NB4 (cell line): ENCODE measurements around the gene OR52J3.

Experiments
- DNase-seq: peaks from one replicate; pipeline ENCODE4 v3.0.0; 2010; ENCODE audit warnings: low read depth
- H3K4me3 ChIP-seq: one replicate; pipeline ENCODE4 v1.5.1; 2011; ENCODE audit warnings: mild to moderate bottlenecking, low read depth, low read length, moderate library complexity
- MYC ChIP-seq: IDR thresholded peaks from 2 replicates; pipeline ENCODE4 v1.6.1; 2011; ENCODE audit warnings: low read depth, low read length
- POLR2A ChIP-seq: IDR thresholded peaks from 2 replicates; pipeline ENCODE4 v1.6.1; 2011; ENCODE audit warnings: mild to moderate bottlenecking; ENCODE audit not compliant: insufficient read length; ENCODE audit errors: extremely low read depth
- TF ChIP-seq, protein P1 (sequence below): IDR thresholded peaks from 2 replicates; pipeline ENCODE4 v1.6.1; 2011; ENCODE audit warnings: low read depth, low read length
- TF ChIP-seq, protein P2 (sequence below): IDR thresholded peaks from one replicate; pipeline ENCODE4 v1.5.1; 2012; ENCODE audit warnings: low read depth, low read length

The OR52J3 gene

DNA sequence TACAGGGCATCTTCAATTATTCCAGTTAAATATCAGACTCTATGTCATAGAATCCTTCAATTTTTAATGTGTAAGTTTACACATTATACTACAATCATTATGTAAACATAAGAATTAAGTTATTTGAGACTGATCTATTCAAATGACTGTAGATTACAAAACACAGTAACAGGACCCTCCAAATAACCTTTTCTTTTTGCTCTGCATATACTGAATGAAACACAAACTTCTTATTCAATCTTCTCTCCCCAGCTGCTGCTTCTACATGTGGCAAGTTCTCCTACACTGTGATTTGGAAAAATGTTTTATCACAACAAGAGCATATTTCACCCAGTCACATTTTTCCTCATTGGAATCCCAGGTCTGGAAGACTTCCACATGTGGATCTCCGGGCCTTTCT, at the start of gene OR52J3:
Gene OR52J3 (plus strand): TSS at position 301 of the 400 bp plus-strand sequence. CDS start 0 bp downstream, at position 301.
- TF ChIP-seq POLR2A (no peak), MYC (no peak)
- TF ChIP-seq, protein P1, sequence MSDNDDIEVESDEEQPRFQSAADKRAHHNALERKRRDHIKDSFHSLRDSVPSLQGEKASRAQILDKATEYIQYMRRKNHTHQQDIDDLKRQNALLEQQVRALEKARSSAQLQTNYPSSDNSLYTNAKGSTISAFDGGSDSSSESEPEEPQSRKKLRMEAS: no peak
- TF ChIP-seq, protein P2, sequence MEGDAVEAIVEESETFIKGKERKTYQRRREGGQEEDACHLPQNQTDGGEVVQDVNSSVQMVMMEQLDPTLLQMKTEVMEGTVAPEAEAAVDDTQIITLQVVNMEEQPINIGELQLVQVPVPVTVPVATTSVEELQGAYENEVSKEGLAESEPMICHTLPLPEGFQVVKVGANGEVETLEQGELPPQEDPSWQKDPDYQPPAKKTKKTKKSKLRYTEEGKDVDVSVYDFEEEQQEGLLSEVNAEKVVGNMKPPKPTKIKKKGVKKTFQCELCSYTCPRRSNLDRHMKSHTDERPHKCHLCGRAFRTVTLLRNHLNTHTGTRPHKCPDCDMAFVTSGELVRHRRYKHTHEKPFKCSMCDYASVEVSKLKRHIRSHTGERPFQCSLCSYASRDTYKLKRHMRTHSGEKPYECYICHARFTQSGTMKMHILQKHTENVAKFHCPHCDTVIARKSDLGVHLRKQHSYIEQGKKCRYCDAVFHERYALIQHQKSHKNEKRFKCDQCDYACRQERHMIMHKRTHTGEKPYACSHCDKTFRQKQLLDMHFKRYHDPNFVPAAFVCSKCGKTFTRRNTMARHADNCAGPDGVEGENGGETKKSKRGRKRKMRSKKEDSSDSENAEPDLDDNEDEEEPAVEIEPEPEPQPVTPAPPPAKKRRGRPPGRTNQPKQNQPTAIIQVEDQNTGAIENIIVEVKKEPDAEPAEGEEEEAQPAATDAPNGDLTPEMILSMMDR: no peak
- no peak for DNase-seq
- H3K4me3 ChIP-seq: no peak within 1 kb of the TSS

DNA sequence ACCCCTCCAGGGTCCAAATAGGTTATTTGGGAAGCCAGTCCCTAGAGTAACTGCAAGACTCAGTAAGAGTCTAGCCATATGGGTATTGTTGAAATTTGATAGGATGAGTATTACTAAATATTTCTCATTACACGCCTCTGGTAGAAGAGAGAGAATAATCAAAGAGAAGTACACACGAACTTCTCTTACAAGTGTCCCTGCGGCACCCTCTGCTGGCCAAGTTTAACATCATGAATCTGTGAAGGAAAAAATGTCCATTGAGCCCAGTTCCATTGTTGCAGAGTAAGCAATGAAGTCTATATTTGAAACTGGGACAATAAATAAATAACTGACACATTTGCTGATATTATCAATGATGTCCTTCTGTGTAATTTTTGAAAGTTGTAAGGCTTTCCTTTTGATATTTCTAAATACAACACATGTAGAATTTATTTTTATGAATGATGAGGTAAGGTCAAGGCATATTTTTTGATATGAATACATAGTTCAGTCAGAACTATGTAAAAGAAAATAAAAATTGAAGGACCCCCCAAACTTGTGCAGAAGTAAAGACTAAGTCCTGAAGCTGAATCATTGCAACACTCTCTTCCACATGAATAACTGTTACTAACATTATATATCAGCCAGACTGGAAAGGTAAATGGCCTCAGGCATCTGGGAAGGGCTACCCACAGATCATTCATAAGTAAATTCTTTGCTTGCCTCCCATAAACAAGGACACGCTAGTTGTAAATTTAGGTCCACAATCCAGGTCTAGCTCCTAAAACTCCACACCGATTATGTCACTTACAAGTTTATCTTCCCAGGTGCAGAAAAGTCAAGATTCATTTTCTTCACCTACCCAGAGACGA, 41.7 kb upstream of the OR52J3 start:
- DNase-seq: peak; percentile 58
- no peak overlapping the region for H3K4me3 ChIP-seq
- TF ChIP-seq POLR2A: no peak
- TF ChIP-seq, protein P1: no peak
- no peak for TF ChIP-seq MYC
- TF ChIP-seq, protein P2: peak; percentile 38

DNA sequence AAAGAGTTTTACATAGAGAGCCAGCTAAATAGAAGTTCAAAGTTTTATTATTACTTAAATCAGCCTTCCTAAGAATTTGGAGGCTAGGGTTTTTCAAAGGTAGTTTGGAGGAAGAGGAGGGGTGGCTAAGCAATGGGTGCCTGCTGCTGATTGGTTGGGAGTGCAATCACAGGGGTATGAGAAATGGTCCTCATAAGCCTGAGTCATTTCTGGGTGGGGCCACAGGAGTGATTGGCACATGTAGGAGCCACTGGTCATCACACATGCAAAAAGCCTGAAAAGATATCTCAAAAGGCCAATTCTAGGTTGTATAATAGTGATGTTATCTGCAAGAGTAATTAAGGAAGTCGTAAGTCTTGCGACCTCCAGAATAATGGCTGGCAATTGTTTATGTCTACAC, 38.8 kb upstream of the OR52J3 start:
- TF ChIP-seq, protein P2: no peak
- TF ChIP-seq MYC (no peak), POLR2A (no peak)
- TF ChIP-seq, protein P1: no peak
- peak; percentile 17 for DNase-seq
- no peak overlapping the region for H3K4me3 ChIP-seq

DNA sequence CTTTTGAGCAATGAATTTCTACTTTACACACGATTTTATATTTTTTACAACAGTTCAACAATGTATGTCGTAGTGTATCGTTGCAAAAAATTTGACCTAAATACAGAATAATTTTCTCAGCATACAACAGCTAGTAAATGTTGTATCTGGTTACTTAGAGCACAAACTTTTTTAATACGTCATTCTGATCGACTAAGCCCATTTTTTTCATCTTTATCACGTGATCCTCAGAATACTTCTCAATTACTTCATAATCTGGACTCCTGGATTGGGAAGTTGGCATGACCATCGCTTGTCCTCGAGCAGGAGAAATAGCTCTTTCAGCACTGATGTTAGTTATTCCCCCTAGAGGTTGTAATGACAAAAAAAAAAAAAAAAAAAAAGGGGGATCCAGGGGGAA, 35.1 kb upstream of the OR52J3 start:
- no peak for DNase-seq
- H3K4me3 ChIP-seq: no peak overlapping the region
- no peak for TF ChIP-seq MYC

DNA sequence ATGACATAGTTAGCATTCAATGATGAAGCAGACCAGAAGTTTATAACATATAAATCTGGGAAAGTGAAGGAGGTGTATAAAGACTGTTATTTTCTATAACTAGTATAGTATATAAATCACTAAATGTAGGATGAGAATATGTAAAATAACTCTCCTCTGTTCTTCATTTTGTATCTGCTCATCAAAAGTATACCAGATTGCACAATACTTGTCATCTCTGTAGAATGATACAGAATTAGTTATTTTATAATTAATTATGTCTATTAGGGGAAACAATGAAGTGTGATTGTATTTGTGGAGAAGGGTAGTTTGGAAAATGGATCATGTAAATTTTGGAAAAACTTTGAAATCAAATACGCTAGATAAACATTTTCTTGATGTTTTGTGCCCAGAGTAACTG, 33.3 kb upstream of the OR52J3 start:
- DNase-seq: no peak
- TF ChIP-seq, protein P1: no peak
- no peak for TF ChIP-seq POLR2A
- no peak for TF ChIP-seq MYC
- TF ChIP-seq, protein P2: no peak
- H3K4me3 ChIP-seq: no peak overlapping the region

DNA sequence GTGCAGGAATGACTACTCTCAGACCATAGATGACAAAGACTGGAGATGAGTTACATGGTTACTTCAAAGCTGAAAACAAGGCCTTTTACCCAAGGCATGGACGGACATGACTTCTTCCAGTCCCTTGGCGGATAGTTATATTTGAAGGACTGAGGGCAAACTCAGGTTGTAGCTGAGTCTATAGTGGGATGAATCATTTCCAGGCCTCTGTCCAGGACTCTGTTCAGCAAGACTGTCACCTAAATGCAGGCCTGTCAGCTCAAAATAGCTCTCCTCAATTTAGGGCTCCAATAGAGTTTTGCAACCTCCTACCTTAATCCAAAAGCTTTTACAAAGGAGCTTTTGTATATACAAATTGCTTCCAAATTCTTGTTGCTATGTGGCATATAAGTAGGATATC, 24.3 kb upstream of the OR52J3 start:
- no peak overlapping the region for H3K4me3 ChIP-seq
- TF ChIP-seq MYC (no peak), POLR2A (no peak)
- TF ChIP-seq, protein P1: no peak
- TF ChIP-seq, protein P2: no peak
- DNase-seq: no peak
